ENCODE results near the gene EXOC2.

GRCh38 chr6:506920-507622, 185.9 kb downstream of the EXOC2 start:
- TF ChIP-seq CTCF (IDR thresholded peaks at IDR 0.05) = no peak
- TF ChIP-seq EZH2 (IDR thresholded peaks at IDR 0.05) = no peak
